ENCODE measurements around the gene ADGRF4. TPM values are rescaled to one million over a fixed set of nuclear protein-coding genes. Genes with fewer than 3 reads are reported as not detected.

The ADGRF4 gene
- polyA plus RNA-seq, 1 donor: 1.2 TPM

- H3K36me3 ChIP-seq (ENCODE audit: control insufficient read depth, insufficient read depth, low read length): no peaks in the 10 kb centered on the region
- H3K9me3 ChIP-seq (ENCODE audit: control insufficient read depth, low read depth, low read length): no peaks in the 10 kb centered on the region
- H3K27me3 ChIP-seq (ENCODE audit: control insufficient read depth, insufficient read depth, low read length): no peaks in the 10 kb centered on the region
- WGBS (ENCODE audit: insufficient coverage, low lambda C conversion rate): 88% methylated on average over 1 of the region's 1 CpG
- H3K4me3 ChIP-seq (ENCODE audit: low read length): no peak overlapping the region
- DNase-seq: no peak
- no peak overlapping the region for H3K27ac ChIP-seq (ENCODE audit: low read length)
- no peaks in the 10 kb centered on the region for H3K4me1 ChIP-seq (ENCODE audit: control insufficient read depth, insufficient read depth, low read length)
These were observed 61.0 kb downstream of the ADGRF4 start for GRCh38 chr6:47759364-47759763.

- no peaks in the 10 kb centered on the region for H3K27me3 ChIP-seq (ENCODE audit: control insufficient read depth, insufficient read depth, low read length)
- no peaks in the 10 kb centered on the region for H3K9me3 ChIP-seq (ENCODE audit: control insufficient read depth, low read depth, low read length)
- no peak for DNase-seq
- H3K36me3 ChIP-seq (ENCODE audit: control insufficient read depth, insufficient read depth, low read length): no peaks in the 10 kb centered on the region
- no peak overlapping the region for H3K27ac ChIP-seq (ENCODE audit: low read length)
- 100% methylated on average over 1 of the region's 3 CpGs for WGBS (ENCODE audit: insufficient coverage, low lambda C conversion rate)
- H3K4me1 ChIP-seq (ENCODE audit: control insufficient read depth, insufficient read depth, low read length): no peaks in the 10 kb centered on the region
- H3K4me3 ChIP-seq (ENCODE audit: low read length): no peak overlapping the region
These were observed 64.1 kb downstream of the ADGRF4 start for GRCh38 chr6:47762502-47762901.

GRCh38 chr6:47766445-47766844 lies 68.1 kb downstream of the ADGRF4 start:
- H3K27ac ChIP-seq (ENCODE audit: low read length): no peak overlapping the region
- H3K36me3 ChIP-seq (ENCODE audit: control insufficient read depth, insufficient read depth, low read length): no peaks in the 10 kb centered on the region
- H3K9me3 ChIP-seq (ENCODE audit: control insufficient read depth, low read depth, low read length): no peaks in the 10 kb centered on the region
- H3K4me1 ChIP-seq (ENCODE audit: control insufficient read depth, insufficient read depth, low read length): no peaks in the 10 kb centered on the region
- DNase-seq: no peak
- H3K4me3 ChIP-seq (ENCODE audit: low read length): no peak overlapping the region
- 93% methylated on average over 3 of the region's 3 CpGs for WGBS (ENCODE audit: insufficient coverage, low lambda C conversion rate)
- no peaks in the 10 kb centered on the region for H3K27me3 ChIP-seq (ENCODE audit: control insufficient read depth, insufficient read depth, low read length)

GRCh38 chr6:47767102-47767501 lies 68.7 kb downstream of the ADGRF4 start:
- Histone ChIP-seq H3K9me3 (ENCODE audit: control insufficient read depth, low read depth, low read length) (no peaks in the 10 kb centered on the region), H3K36me3 (ENCODE audit: control insufficient read depth, insufficient read depth, low read length) (no peaks in the 10 kb centered on the region), H3K27ac (ENCODE audit: low read length) (no peak overlapping the region), H3K4me1 (ENCODE audit: control insufficient read depth, insufficient read depth, low read length) (no peaks in the 10 kb centered on the region), H3K27me3 (ENCODE audit: control insufficient read depth, insufficient read depth, low read length) (no peaks in the 10 kb centered on the region), H3K4me3 (ENCODE audit: low read length) (no peak overlapping the region)
- 50% methylated on average over 1 of the region's 1 CpG for WGBS (ENCODE audit: insufficient coverage, low lambda C conversion rate)
- DNase-seq: no peak

GRCh38 chr6:47769982-47770381 lies 71.6 kb downstream of the ADGRF4 start:
- Histone ChIP-seq H3K9me3 (ENCODE audit: control insufficient read depth, low read depth, low read length) (no peaks in the 10 kb centered on the region), H3K36me3 (ENCODE audit: control insufficient read depth, insufficient read depth, low read length) (no peaks in the 10 kb centered on the region), H3K4me1 (ENCODE audit: control insufficient read depth, insufficient read depth, low read length) (no peaks in the 10 kb centered on the region), H3K4me3 (ENCODE audit: low read length) (no peak overlapping the region), H3K27ac (ENCODE audit: low read length) (no peak overlapping the region), H3K27me3 (ENCODE audit: control insufficient read depth, insufficient read depth, low read length) (no peaks in the 10 kb centered on the region)
- DNase-seq: no peak

Other genes with a start within 250 kb of the ADGRF4 start
- 54.1 TPM for gene CD2AP, start 220.8 kb upstream of the ADGRF4 start, polyA plus RNA-seq
- 0.06 TPM for gene OPN5, start 83.5 kb downstream of the ADGRF4 start, polyA plus RNA-seq

All from large intestine (tissue), 3 donors.